ENCODE measurements around the gene EZH1.
"Not testable (repeated sequence)": the region's sequence is repeated elsewhere in the genome, so short reads cannot be mapped to it uniquely, and the experiment has no call there.

Gene EZH1

GRCh38 chr17:42780851-42781638 lies 36.2 kb upstream of the EZH1 start:
- H3K27ac ChIP-seq (ENCODE audit: low read depth, low read length) = no peak overlapping the region
- no peaks in the 10 kb centered on the region for H3K9me3 ChIP-seq (ENCODE audit: insufficient read depth, low read depth, low read length)
- WGBS = 5% methylated on average over 39 of the region's 39 CpGs
- H3K4me3 ChIP-seq (ENCODE audit: low read length) = peak overlapping the region; percentile 72
- H3K9ac ChIP-seq (ENCODE audit: low read depth, low read length) = peak overlapping the region; percentile 63
- peaks cover 32% of the 10 kb centered on the region for H3K36me3 ChIP-seq (ENCODE audit: insufficient read depth, low read length)
- peaks cover 28% of the 10 kb centered on the region for H3K27me3 ChIP-seq (ENCODE audit: insufficient read depth, low read length)
- peaks cover 13% of the 10 kb centered on the region; the same call in 1 of the 2 replicates for H3K4me1 ChIP-seq (ENCODE audit: insufficient read depth, low read length)

GRCh38 chr17:42779936-42780850 lies 35.4 kb upstream of the EZH1 start, which contains the start of gene WNK4:
WNK4 (plus strand) TSS chr17:42780610; CDS start chr17:42780699, 89 bp downstream.
- Histone ChIP-seq H3K27me3 (ENCODE audit: insufficient read depth, low read length) (peaks cover 28% of the 10 kb centered on the region), H3K9ac (ENCODE audit: low read depth, low read length) (peak within 1 kb of the TSS; percentile 63), H3K4me3 (ENCODE audit: low read length) (peak within 1 kb of the TSS; percentile 72), H3K36me3 (ENCODE audit: insufficient read depth, low read length) (peaks cover 40% of the 10 kb centered on the region), H3K27ac (ENCODE audit: low read depth, low read length) (peak within 1 kb of the TSS; percentile 48; the same call in 1 of the 2 replicates), H3K4me1 (ENCODE audit: insufficient read depth, low read length) (peaks cover 13% of the 10 kb centered on the region; the same call in 1 of the 2 replicates), H3K9me3 (ENCODE audit: insufficient read depth, low read depth, low read length) (no peaks in the 10 kb centered on the region)
- 3% methylated on average over 61 of the region's 65 CpGs for WGBS

DNA sequence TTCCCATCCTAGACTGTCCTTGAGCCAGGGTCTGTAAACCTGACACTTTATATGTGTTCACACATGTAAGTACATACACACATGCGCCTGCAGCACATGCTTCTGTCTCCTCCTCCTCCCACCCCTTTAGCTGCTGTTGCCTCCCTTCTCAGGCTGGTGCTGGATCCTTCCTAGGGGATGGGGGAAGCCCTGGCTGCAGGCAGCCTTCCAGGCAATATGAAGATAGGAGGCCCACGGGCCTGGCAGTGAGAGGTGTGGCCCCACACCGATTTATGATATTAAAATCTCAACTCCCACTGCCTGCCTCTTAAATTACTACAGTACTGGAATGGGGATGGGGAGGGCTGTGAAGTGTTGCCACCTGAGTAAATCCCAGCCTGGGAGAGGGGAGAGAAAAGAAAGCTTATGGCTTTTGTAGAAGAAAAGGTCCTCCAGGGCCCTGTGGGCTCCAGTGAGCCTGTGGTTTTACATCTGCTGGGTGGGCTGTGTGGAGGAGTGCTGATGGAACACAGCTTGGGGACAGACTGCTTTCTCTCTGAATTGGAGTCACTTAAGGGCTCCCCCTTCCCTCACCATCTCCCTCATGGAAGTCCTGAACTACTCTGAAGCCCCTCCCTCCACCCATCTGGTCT lies 34.6 kb upstream of the EZH1 start:
- Histone ChIP-seq H3K36me3 (ENCODE audit: insufficient read depth, low read length) (peaks cover 48% of the 10 kb centered on the region), H3K27ac (ENCODE audit: low read depth, low read length) (no peak overlapping the region), H3K4me1 (ENCODE audit: insufficient read depth, low read length) (peaks cover 14% of the 10 kb centered on the region; the same call in 1 of the 2 replicates), H3K9ac (ENCODE audit: low read depth, low read length) (peak overlapping the region; percentile 62; the same call in 1 of the 2 replicates), H3K4me3 (ENCODE audit: low read length) (peak overlapping the region; percentile 72), H3K27me3 (ENCODE audit: insufficient read depth, low read length) (peaks cover 28% of the 10 kb centered on the region), H3K9me3 (ENCODE audit: insufficient read depth, low read depth, low read length) (no peaks in the 10 kb centered on the region)
- 90% methylated on average over 2 of the region's 3 CpGs for WGBS

- H3K9me3 ChIP-seq (ENCODE audit: insufficient read depth, low read depth, low read length) = no peaks in the 10 kb centered on the region
- peaks cover 28% of the 10 kb centered on the region for H3K27me3 ChIP-seq (ENCODE audit: insufficient read depth, low read length)
- H3K4me1 ChIP-seq (ENCODE audit: insufficient read depth, low read length) = peaks cover 15% of the 10 kb centered on the region; the same call in 1 of the 2 replicates
- 90% methylated on average over 5 of the region's 5 CpGs for WGBS
- no peak overlapping the region for H3K9ac ChIP-seq (ENCODE audit: low read depth, low read length)
- no peak overlapping the region for H3K4me3 ChIP-seq (ENCODE audit: low read length)
- no peak overlapping the region for H3K27ac ChIP-seq (ENCODE audit: low read depth, low read length)
- H3K36me3 ChIP-seq (ENCODE audit: insufficient read depth, low read length) = peaks cover 48% of the 10 kb centered on the region
Measured at GRCh38 chr17:42778570-42778969, 33.7 kb upstream of the EZH1 start.

- H3K4me1 ChIP-seq (ENCODE audit: insufficient read depth, low read length) = peaks cover 3% of the 10 kb centered on the region; the same call in 1 of the 2 replicates
- no peak overlapping the region for H3K27ac ChIP-seq (ENCODE audit: low read depth, low read length)
- no peak overlapping the region for H3K4me3 ChIP-seq (ENCODE audit: low read length)
- no peaks in the 10 kb centered on the region for H3K9me3 ChIP-seq (ENCODE audit: insufficient read depth, low read depth, low read length)
- WGBS = 91% methylated on average over 3 of the region's 3 CpGs
- peaks cover 48% of the 10 kb centered on the region for H3K36me3 ChIP-seq (ENCODE audit: insufficient read depth, low read length)
- H3K9ac ChIP-seq (ENCODE audit: low read depth, low read length) = no peak overlapping the region
- H3K27me3 ChIP-seq (ENCODE audit: insufficient read depth, low read length) = peaks cover 2% of the 10 kb centered on the region; the same call in 1 of the 2 replicates
Measured at GRCh38 chr17:42775534-42776098, 30.8 kb upstream of the EZH1 start.

GRCh38 chr17:42774066-42774745 lies 29.4 kb upstream of the EZH1 start:
- H3K9me3 ChIP-seq (ENCODE audit: insufficient read depth, low read depth, low read length) = no peaks in the 10 kb centered on the region
- H3K4me3 ChIP-seq (ENCODE audit: low read length) = peak overlapping the region; percentile 77
- no peak overlapping the region for H3K27ac ChIP-seq (ENCODE audit: low read depth, low read length)
- no peaks in the 10 kb centered on the region for H3K27me3 ChIP-seq (ENCODE audit: insufficient read depth, low read length)
- H3K36me3 ChIP-seq (ENCODE audit: insufficient read depth, low read length) = peaks cover 44% of the 10 kb centered on the region
- peaks cover 3% of the 10 kb centered on the region; the same call in 1 of the 2 replicates for H3K4me1 ChIP-seq (ENCODE audit: insufficient read depth, low read length)
- 71% methylated on average over 3 of the region's 3 CpGs for WGBS
- peak overlapping the region; percentile 77; the same call in 1 of the 2 replicates for H3K9ac ChIP-seq (ENCODE audit: low read depth, low read length)

DNA sequence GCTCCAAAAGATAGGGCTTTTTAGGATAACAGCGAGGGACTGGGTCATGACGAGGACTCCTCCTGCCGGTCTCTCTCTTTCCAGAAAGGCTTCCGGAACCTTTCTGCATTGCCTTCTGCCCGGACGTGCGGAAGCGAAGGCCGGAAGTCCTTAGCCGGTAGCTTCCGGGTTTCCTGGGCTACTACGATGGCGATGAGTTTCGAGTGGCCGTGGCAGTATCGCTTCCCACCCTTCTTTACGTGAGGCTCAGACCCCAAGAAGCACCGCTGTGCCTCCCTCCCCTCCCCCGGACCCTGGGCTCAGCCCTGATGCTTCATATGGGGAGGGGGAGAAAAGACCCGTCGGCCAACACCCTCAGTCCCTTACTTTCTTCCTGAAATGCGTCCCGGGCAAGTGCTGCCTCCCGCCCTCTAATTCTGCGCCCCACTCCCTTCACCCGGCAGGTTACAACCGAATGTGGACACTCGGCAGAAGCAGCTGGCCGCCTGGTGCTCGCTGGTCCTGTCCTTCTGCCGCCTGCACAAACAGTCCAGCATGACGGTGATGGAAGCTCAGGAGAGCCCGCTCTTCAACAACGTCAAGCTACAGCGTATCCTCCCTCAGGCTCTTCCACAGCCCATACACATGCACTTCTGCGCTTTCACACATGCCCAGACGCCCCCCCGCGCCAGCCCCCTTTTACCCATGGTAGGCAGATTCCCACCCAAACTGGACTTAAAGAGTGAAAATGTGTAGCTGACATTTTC lies 28.6 kb upstream of the EZH1 start, which contains the start of gene VPS25:
Gene VPS25 (plus strand): TSS at position 160 of the 746 bp plus-strand sequence. CDS start 27 bp downstream, at position 187.
- Histone ChIP-seq H3K4me3 (ENCODE audit: low read length) (peak within 1 kb of the TSS; percentile 77), H3K27me3 (ENCODE audit: insufficient read depth, low read length) (no peaks in the 10 kb centered on the region; the same call in 1 of the 2 replicates), H3K9ac (ENCODE audit: low read depth, low read length) (peak within 1 kb of the TSS; percentile 77), H3K4me1 (ENCODE audit: insufficient read depth, low read length) (peaks cover 3% of the 10 kb centered on the region; the same call in 1 of the 2 replicates), H3K36me3 (ENCODE audit: insufficient read depth, low read length) (peaks cover 36% of the 10 kb centered on the region), H3K27ac (ENCODE audit: low read depth, low read length) (peak within 1 kb of the TSS; percentile 8), H3K9me3 (ENCODE audit: insufficient read depth, low read depth, low read length) (no peaks in the 10 kb centered on the region)
- WGBS = 1% methylated on average over 37 of the region's 39 CpGs

DNA sequence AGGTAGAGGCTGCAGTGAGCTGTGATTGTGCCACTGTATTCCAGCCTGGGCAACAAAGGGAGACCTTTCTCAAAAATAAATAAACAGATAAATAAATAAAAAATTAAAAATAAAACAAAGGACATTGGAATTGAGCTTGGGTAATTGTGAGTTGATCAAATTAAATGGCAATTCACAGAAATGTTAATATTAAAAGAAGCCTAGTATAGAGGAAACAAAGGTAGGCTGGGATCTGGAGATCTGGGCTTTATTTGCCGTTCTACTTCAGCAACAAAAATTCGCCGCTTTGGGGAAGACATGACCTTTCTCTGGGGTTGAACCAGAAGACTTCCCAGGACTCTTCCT lies 28.1 kb upstream of the EZH1 start:
- Histone ChIP-seq H3K27me3 (ENCODE audit: insufficient read depth, low read length) (no peaks in the 10 kb centered on the region; the same call in 1 of the 2 replicates), H3K4me1 (ENCODE audit: insufficient read depth, low read length) (peaks cover 3% of the 10 kb centered on the region; the same call in 1 of the 2 replicates), H3K27ac (ENCODE audit: low read depth, low read length) (0 out of 2 replicates have a peak overlapping the region, but pooled peaks have one; percentile 6), H3K9me3 (ENCODE audit: insufficient read depth, low read depth, low read length) (no peaks in the 10 kb centered on the region), H3K4me3 (ENCODE audit: low read length) (peak overlapping the region; percentile 77), H3K9ac (ENCODE audit: low read depth, low read length) (peak overlapping the region; percentile 77; the same call in 1 of the 2 replicates), H3K36me3 (ENCODE audit: insufficient read depth, low read length) (peaks cover 33% of the 10 kb centered on the region)
- WGBS = 19% methylated on average over 3 of the region's 3 CpGs

DNA sequence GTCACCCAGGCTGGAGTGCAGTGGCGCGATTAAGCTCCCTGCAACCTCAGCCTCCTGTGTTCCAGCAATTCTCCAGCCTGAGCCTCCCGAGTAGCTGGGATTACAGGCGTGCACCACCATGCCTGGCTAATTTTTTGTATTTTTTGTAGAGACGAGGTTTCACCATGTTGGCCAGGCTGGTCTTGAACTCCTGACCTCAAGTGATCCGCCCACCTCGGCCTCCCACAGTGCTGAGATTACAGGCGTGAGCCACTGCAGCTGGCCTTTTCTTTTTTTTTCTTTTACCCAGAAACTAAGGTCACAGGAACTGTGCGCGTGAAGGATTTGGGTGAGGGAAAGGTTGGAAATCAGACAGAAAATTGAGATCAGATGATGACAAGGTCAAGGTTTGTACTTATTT lies 25.1 kb upstream of the EZH1 start:
- H3K4me3 ChIP-seq (ENCODE audit: low read length); H3K9me3 ChIP-seq (ENCODE audit: insufficient read depth, low read depth, low read length); H3K27ac ChIP-seq (ENCODE audit: low read depth, low read length); H3K4me1 ChIP-seq (ENCODE audit: insufficient read depth, low read length); H3K27me3 ChIP-seq (ENCODE audit: insufficient read depth, low read length); H3K9ac ChIP-seq (ENCODE audit: low read depth, low read length); H3K36me3 ChIP-seq (ENCODE audit: insufficient read depth, low read length): not testable (repeated sequence)
- 85% methylated on average over 8 of the region's 10 CpGs for WGBS

Data from HUES64 (cell line).